ENCODE measurements around the gene CAMK2B.

CAMK2B gene

GRCh38 chr7:44273681-44274622 is 51.4 kb downstream of the CAMK2B start:
- DNase-seq (ENCODE audit: low spot score) = no peak

- no peak for DNase-seq (ENCODE audit: low spot score)
Measured at GRCh38 chr7:44272981-44273380, 52.4 kb downstream of the CAMK2B start.

GRCh38 chr7:44272456-44272855 is 52.9 kb downstream of the CAMK2B start:
- no peak for DNase-seq (ENCODE audit: low spot score)

- DNase-seq (ENCODE audit: low spot score) = no peak
Measured at GRCh38 chr7:44269943-44270493, 55.4 kb downstream of the CAMK2B start.

- DNase-seq (ENCODE audit: low spot score) = no peak
Measured at GRCh38 chr7:44269417-44269816, 56.0 kb downstream of the CAMK2B start.

GRCh38 chr7:44268671-44269070 is 56.7 kb downstream of the CAMK2B start:
- no peak for DNase-seq (ENCODE audit: low spot score)

GRCh38 chr7:44267719-44268421 is 57.5 kb downstream of the CAMK2B start:
- DNase-seq (ENCODE audit: low spot score) = no peak

- no peak for DNase-seq (ENCODE audit: low spot score)
Measured at GRCh38 chr7:44267178-44267577, 58.2 kb downstream of the CAMK2B start.

- DNase-seq (ENCODE audit: low spot score) = no peak
Measured at GRCh38 chr7:44266526-44266925, 58.9 kb downstream of the CAMK2B start.

GRCh38 chr7:44265728-44266127 is 59.7 kb downstream of the CAMK2B start:
- no peak for DNase-seq (ENCODE audit: low spot score)

GRCh38 chr7:44264221-44264931 is 61.0 kb downstream of the CAMK2B start:
- no peak for DNase-seq (ENCODE audit: low spot score)

- DNase-seq (ENCODE audit: low spot score) = no peak
Measured at GRCh38 chr7:44263326-44264082, 61.9 kb downstream of the CAMK2B start.

GRCh38 chr7:44262031-44262430 is 63.4 kb downstream of the CAMK2B start:
- DNase-seq (ENCODE audit: low spot score) = no peak

- no peak for DNase-seq (ENCODE audit: low spot score)
Measured at GRCh38 chr7:44261240-44261639, 64.2 kb downstream of the CAMK2B start.

GRCh38 chr7:44259547-44260457 is 65.6 kb downstream of the CAMK2B start:
- DNase-seq (ENCODE audit: low spot score) = peak; percentile 29

GRCh38 chr7:44258865-44259546 is 66.4 kb downstream of the CAMK2B start:
- DNase-seq (ENCODE audit: low spot score) = no peak

GRCh38 chr7:44258423-44258760 is 67.0 kb downstream of the CAMK2B start:
- DNase-seq (ENCODE audit: low spot score) = no peak

- DNase-seq (ENCODE audit: low spot score) = peak; percentile 46
Measured at GRCh38 chr7:44257618-44258422, 67.6 kb downstream of the CAMK2B start.

GRCh38 chr7:44257213-44257612 is 68.2 kb downstream of the CAMK2B start:
- no peak for DNase-seq (ENCODE audit: low spot score)

Data from pons (tissue), 1 donor.